Measurements from ENCODE around the gene POU2AF3.
"Not testable (repeated sequence)": the region's sequence is repeated elsewhere in the genome, so short reads cannot be mapped to it uniquely, and the experiment has no call there.

Gene POU2AF3, protein sequence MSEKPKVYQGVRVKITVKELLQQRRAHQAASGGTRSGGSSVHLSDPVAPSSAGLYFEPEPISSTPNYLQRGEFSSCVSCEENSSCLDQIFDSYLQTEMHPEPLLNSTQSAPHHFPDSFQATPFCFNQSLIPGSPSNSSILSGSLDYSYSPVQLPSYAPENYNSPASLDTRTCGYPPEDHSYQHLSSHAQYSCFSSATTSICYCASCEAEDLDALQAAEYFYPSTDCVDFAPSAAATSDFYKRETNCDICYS

DNA sequence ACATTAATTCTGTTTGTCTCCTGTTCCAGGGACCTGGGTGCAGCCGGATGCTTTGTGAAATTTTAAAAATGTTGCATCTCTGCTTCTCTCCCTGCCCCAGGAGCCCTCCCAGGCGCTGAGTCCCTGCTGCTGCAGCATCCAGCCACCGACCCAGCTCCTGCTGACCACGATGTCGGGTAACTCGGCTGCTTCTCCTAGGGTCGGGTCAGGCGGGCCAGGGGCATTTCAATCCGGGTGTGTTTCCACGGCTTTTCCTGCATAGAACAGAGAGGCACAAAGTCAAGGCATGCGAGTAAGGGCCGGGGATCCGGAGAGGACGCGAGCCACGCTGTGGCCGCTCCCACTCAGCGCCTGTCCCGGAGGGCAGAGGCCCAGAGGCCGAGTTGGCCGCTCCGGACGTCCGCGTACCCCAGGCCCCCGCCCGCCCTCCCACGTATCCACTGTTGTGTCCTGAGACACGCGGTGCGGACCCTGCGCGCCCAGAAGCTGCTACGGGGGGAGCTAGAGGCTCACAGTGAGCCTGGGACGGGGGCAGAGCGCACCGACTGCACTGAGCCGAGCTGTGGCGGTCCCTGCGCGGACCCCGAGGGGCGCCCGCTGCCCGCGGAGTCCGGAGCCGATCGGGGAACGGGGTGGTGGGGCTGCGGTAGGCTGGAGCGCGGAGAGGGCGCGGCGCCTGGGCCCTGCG, at the start of gene POU2AF3:
Gene POU2AF3, plus strand, starts transcription at position 134 of the 688 bp plus-strand sequence. Its CDS starts 36 bp downstream, at position 170.
- no peaks in the 10 kb centered on the region for H3K36me3 Mint-ChIP-seq
- no peak within 1 kb of the TSS for H3K27ac Mint-ChIP-seq
- no peak within 1 kb of the TSS for H3K4me3 Mint-ChIP-seq
- H3K9me3 Mint-ChIP-seq, result no peaks in the 10 kb centered on the region
- peak; percentile 4 for ATAC-seq
- no peak for DNase-seq (ENCODE audit: low spot score in 2 of 2)
- no peaks in the 10 kb centered on the region for H3K4me1 Mint-ChIP-seq

DNA sequence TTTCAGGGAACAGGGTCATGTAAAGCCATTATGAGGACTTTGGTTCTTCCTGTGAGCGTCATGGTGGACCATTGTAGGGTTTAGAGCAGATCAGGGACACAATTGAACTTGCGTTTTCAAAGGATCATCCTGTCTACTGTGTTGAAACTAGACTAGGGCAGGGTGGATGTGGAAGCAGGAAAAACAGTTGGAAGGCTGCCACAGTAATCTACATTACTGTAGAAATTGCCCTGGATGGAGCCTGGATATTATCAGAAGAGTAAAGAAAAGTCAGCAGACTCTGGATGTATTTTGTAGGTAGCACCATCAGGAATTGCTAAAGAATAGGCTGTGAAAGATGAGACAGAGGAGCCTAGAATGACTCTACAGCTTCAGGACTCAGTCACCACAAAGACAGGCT, 47.4 kb upstream of the POU2AF3 start:
- DNase-seq (ENCODE audit: low spot score in 2 of 2) (no peak), ATAC-seq (no peak)
- Mint-ChIP-seq H3K36me3 (no peaks in the 10 kb centered on the region), H3K9me3 (no peaks in the 10 kb centered on the region), H3K4me1 (no peaks in the 10 kb centered on the region), H3K27ac (no peak overlapping the region), H3K4me3 (no peak overlapping the region)

DNA sequence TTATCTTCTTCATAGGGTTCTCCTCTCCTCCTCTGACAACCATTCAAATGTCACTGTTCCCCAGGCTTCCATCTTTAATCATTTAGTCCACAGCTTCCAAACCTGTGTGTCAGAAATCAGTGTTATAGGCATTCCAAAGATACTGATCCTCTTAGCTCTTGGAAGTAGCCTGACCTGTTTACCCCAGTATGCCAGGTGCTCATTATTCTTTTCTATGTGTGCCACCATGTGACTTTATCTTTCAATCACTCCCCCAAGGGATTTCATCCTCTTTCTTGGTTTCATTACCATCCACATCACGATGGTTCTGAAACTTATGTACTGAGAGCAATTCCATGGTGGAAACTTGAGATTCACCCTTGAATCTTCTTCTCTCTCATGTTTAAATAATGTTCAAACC, 45.2 kb upstream of the POU2AF3 start:
- no peaks in the 10 kb centered on the region for H3K36me3 Mint-ChIP-seq
- no peak for ATAC-seq

DNA sequence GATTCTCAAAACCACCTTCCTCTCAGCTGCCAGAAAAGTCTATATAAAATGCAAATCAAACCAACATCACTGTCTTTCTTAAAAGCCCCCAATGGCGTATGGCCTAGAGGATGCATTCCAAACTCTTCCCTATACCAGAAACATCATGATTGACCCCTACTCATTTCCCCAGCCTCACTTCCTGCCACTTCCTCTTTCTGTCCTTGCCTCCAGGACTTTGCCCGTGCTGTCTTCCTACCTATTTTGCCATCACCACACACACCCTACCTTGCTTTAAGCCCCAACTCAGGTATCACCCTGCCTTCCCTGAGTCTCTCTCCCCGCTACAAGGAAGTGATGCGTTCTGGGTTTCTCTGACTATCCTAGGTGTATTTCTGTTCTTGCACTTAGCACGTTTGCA, 44.7 kb upstream of the POU2AF3 start:
- Mint-ChIP-seq H3K4me1 (no peaks in the 10 kb centered on the region), H3K4me3 (no peak overlapping the region)
- no peak for DNase-seq (ENCODE audit: low spot score in 2 of 2)

More for the DNA sequence above, 45.2 kb upstream of the POU2AF3 start:
- H3K27ac Mint-ChIP-seq, result no peak overlapping the region
- no peak overlapping the region for H3K4me3 Mint-ChIP-seq
- no peak for DNase-seq (ENCODE audit: low spot score in 2 of 2)
- H3K9me3 Mint-ChIP-seq, result no peaks in the 10 kb centered on the region
- no peaks in the 10 kb centered on the region for H3K4me1 Mint-ChIP-seq

DNA sequence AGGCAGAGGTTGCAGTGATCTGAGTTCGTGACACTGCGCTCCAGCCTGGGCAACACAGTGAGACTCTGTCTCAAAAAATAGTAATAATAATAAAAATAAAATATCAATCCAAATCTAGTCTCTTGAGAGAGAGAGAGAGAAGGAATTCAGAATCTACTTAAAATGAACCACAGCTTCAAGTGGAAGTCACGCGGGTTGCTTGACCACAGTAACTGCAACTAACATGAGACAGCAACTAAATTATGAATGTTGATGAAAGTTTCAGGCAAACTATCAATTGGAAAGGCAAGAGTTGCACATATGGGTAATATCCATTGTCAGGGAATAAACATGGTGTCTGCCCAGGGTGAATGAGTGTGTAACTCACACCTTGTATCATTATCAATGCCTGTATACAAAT, 40.3 kb upstream of the POU2AF3 start:
- no peaks in the 10 kb centered on the region for H3K9me3 Mint-ChIP-seq
- no peak overlapping the region for H3K4me3 Mint-ChIP-seq
- DNase-seq (ENCODE audit: low spot score in 2 of 2) (no peak), ATAC-seq (no peak)
- H3K36me3 Mint-ChIP-seq, result no peaks in the 10 kb centered on the region
- no peaks in the 10 kb centered on the region for H3K4me1 Mint-ChIP-seq
- no peak overlapping the region for H3K27ac Mint-ChIP-seq

More for the DNA sequence above, 44.7 kb upstream of the POU2AF3 start:
- no peaks in the 10 kb centered on the region for H3K36me3 Mint-ChIP-seq
- no peaks in the 10 kb centered on the region for H3K9me3 Mint-ChIP-seq
- no peak for ATAC-seq
- H3K27ac Mint-ChIP-seq, result no peak overlapping the region

DNA sequence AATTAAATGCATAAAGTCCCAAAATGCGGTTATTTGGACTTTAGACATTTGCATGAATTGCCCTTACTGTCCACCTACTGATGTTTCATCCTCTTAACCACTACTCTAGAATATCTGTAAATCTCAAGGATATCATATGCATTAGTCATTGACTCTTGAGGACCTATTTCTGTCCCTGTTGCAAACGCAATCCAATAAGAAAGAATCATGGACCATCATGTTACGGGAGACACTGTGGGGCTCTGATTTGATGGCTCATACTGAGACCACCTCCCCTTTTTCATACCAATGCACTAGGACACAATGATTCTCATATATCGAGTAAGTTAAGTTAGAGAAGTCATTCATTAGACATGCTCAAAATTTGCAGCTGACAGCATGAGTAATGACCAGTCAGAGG, 38.5 kb upstream of the POU2AF3 start:
- ATAC-seq (no peak), DNase-seq (ENCODE audit: low spot score in 2 of 2) (no peak)
- H3K4me1 Mint-ChIP-seq, result no peaks in the 10 kb centered on the region
- no peak overlapping the region for H3K4me3 Mint-ChIP-seq
- H3K9me3 Mint-ChIP-seq, result no peaks in the 10 kb centered on the region
- no peak overlapping the region for H3K27ac Mint-ChIP-seq
- no peaks in the 10 kb centered on the region for H3K36me3 Mint-ChIP-seq

DNA sequence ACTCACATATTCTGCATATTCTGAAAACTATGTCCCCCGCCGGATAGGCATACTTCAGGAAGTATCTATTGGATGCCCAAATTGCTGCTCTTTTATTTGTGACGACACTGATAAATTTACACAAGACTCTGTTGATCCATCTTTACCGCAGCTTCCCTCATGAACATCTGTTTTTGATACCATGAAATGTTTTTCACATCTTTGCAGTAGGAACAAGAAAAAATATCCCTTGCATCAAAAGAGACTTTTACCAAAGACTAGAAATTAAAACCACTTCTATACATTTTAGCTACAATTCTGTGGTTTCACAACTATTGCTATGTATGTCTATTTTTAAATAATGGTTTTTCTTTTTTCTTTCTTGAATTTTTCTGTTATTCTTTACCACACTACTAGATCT, 37.5 kb upstream of the POU2AF3 start:
- Mint-ChIP-seq H3K4me1 (no peaks in the 10 kb centered on the region), H3K27ac (no peak overlapping the region)

DNA sequence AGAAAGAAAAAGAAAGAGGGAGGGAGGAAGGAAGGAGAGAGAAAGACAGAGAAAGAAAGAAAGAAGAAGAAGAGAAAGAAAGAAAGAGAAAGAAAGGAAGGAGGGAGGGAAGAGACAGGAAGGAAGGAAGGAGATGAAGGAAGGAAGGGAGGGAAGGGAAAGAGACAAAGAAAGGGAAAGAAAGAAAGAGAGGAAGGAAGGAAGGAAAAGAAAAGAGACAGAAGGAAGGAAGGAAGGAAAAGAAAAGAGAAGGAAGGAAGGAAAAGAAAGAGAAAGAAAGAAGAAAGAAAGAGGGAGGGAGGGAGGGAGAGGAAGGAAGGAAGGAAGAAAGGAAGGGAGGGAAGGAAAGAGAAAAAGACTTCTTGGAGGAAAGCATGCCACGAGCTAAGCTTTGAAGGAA, 33.7 kb upstream of the POU2AF3 start:
- DNase-seq (ENCODE audit: low spot score in 2 of 2), result no peak
- Mint-ChIP-seq H3K4me1 (no peaks in the 10 kb centered on the region), H3K4me3 (no peak overlapping the region), H3K27ac (no peak overlapping the region), H3K36me3 (no peaks in the 10 kb centered on the region), H3K9me3 (no peaks in the 10 kb centered on the region)
- no peak for ATAC-seq

More for the DNA sequence above, 37.5 kb upstream of the POU2AF3 start:
- no peak for ATAC-seq
- Mint-ChIP-seq H3K9me3 (no peaks in the 10 kb centered on the region), H3K36me3 (no peaks in the 10 kb centered on the region), H3K4me3 (no peak overlapping the region)
- DNase-seq (ENCODE audit: low spot score in 2 of 2), result no peak

DNA sequence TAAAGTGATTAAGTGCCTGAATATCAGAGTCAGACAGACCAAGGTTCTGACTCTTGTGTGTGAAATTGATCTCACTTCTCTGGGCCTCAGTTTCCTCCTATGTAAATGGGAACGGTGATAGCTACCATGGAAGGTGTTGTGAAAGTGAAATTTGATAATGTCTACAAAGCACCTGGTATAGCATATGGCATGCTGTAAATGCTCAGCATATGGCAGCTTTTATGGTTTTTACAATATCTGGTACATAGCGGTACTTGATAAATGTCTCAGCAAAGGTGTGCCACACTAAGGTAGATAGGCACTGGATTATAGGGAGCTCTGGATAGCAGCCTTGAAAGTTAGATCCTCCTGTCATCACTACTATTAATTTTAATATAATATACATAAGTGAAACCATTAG, 32.9 kb upstream of the POU2AF3 start:
- no peaks in the 10 kb centered on the region for H3K36me3 Mint-ChIP-seq
- no peak overlapping the region for H3K4me3 Mint-ChIP-seq
- H3K27ac Mint-ChIP-seq, result no peak overlapping the region
- no peak for ATAC-seq
- no peaks in the 10 kb centered on the region for H3K4me1 Mint-ChIP-seq
- no peak for DNase-seq (ENCODE audit: low spot score in 2 of 2)
- no peaks in the 10 kb centered on the region for H3K9me3 Mint-ChIP-seq

DNA sequence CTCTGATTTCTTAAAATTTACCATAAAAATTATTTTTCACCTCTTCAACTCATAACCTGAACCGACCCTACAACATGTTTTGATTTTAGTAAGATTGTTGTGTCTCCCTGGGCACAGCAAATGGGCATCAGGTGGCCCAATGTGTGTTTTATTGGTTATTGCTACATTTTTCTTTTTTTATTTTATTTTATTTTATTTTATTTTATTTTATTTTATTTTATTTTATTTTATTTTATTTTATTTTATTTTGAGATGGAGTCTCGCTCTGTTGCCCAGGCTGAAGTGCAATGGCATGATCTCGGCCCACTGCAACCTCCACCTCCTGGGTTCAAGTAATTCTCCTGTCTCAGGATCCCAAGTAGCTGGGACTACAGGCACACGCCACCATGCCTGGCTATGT, 30.0 kb upstream of the POU2AF3 start:
- H3K27ac Mint-ChIP-seq; H3K4me3 Mint-ChIP-seq; H3K4me1 Mint-ChIP-seq; ATAC-seq; H3K9me3 Mint-ChIP-seq; H3K36me3 Mint-ChIP-seq; DNase-seq (ENCODE audit: low spot score in 2 of 2): not testable (repeated sequence)

DNA sequence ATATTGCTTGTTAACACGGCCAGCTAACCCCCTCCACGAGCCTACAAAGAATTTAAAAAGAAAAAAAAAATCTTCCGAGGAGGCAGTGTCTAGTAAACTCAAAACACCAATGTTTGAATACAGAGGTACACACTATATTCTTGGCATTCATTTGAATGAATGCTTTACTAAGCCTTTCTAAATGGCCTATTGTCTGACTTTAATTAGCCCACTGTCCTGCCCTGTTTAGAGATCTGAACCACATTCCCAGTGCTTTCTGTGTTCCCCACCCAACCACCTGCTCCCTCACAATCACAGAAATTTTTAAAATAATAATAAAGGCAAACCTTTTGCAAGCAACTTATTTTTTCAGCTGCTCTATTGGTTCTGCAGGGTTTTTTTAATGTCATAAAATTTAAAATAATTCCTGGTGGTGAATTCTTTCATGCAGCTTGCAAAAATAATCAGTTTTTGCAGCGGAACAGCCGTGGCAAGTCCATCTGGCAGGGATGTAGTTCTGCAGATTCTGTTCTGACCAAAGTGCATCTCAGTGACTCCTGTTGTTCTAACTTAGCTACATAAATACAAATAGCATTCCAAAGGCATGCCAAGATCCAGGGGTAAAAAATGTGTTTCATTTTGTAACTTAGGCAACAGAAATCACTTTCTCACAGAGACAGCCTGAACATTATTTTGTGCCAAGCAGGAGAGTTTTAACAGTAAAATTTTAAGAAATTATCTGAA, 29.0 kb upstream of the POU2AF3 start:
- H3K4me3 Mint-ChIP-seq, result no peak overlapping the region
- no peaks in the 10 kb centered on the region for H3K4me1 Mint-ChIP-seq
- H3K9me3 Mint-ChIP-seq, result no peaks in the 10 kb centered on the region
- DNase-seq (ENCODE audit: low spot score in 2 of 2), result no peak
- no peak overlapping the region for H3K27ac Mint-ChIP-seq
- ATAC-seq, result no peak
- H3K36me3 Mint-ChIP-seq, result no peaks in the 10 kb centered on the region

DNA sequence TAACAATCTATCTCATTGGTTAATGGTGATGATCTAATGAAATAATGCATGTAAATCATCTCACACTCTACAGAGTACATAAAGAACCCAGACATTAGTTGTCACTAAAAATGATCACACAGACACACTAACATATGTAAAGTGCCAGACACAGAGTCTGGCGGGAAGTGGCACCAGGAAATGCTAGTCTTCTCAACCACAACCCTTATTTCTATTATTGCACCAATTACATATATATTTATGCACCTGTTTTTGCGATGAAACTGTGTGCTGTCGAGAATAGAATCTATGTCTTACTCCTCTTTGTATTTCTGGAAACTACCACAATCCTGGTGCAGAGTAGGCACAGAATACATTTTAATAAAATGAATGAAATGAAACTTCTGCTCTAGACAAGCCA, 25.9 kb upstream of the POU2AF3 start:
- no peak for ATAC-seq
- H3K36me3 Mint-ChIP-seq, result no peaks in the 10 kb centered on the region

DNA sequence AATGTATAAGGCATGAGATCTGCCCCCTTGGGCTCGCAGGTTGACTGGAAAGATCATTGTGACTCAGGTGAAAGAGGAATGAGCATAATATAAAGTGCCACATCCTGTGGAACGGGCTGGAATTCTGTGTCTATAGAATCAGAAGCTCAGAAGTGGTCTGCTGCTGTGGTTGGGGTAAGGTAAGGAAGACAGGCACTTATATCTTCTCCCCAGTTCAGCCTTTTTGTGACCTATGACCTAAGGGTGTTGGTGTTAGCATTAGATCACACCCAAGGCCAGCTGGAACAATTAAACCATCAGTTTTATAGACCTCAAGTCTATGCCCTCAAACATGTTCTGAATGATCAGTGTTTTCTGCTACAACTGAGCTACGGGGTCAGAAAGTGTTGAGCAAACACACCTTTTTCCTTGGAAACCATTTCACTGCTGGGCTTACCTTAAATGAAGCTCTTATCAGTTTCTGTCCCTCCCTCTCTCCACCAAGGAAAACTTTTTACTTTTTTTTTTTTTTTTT, 15.7 kb upstream of the POU2AF3 start:
- no peak for ATAC-seq
- no peaks in the 10 kb centered on the region for H3K36me3 Mint-ChIP-seq
- H3K4me1 Mint-ChIP-seq, result no peaks in the 10 kb centered on the region
- H3K27ac Mint-ChIP-seq, result no peak overlapping the region
- no peak overlapping the region for H3K4me3 Mint-ChIP-seq
- no peak for DNase-seq (ENCODE audit: low spot score in 2 of 2)
- H3K9me3 Mint-ChIP-seq, result no peaks in the 10 kb centered on the region

More for the DNA sequence above, 25.9 kb upstream of the POU2AF3 start:
- Mint-ChIP-seq H3K4me1 (no peaks in the 10 kb centered on the region), H3K4me3 (no peak overlapping the region), H3K27ac (no peak overlapping the region), H3K9me3 (no peaks in the 10 kb centered on the region)
- no peak for DNase-seq (ENCODE audit: low spot score in 2 of 2)

DNA sequence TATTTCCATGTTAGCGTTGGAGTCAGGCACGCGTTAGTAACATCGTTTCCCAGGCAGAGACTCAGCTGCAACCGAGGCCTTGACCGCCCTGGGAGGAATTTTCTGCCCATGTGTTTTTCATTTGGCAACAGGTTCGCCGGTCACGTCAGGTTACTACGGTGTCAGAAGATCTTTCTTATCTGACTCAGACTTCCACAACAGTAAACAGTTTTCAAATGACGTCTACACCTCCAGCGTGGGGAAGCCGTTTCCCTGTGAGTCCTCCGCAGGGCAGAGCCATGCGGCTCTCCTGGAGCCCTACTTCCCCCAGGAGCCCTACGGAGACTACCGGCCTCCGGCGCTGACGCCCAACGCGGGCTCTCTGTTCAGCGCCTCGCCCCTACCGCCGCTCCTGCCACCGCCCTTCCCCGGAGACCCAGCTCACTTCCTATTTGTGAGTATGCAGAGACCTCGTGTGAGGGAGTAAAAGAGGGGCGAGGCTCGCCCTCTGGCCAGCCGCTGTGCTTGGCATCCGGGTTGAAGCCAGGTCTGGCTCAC, 14.3 kb upstream of the POU2AF3 start:
- no peaks in the 10 kb centered on the region for H3K36me3 Mint-ChIP-seq
- no peak for ATAC-seq
- no peak overlapping the region for H3K27ac Mint-ChIP-seq
- H3K4me3 Mint-ChIP-seq, result no peak overlapping the region
- H3K4me1 Mint-ChIP-seq, result no peaks in the 10 kb centered on the region
- DNase-seq (ENCODE audit: low spot score in 2 of 2), result no peak
- H3K9me3 Mint-ChIP-seq, result no peaks in the 10 kb centered on the region

DNA sequence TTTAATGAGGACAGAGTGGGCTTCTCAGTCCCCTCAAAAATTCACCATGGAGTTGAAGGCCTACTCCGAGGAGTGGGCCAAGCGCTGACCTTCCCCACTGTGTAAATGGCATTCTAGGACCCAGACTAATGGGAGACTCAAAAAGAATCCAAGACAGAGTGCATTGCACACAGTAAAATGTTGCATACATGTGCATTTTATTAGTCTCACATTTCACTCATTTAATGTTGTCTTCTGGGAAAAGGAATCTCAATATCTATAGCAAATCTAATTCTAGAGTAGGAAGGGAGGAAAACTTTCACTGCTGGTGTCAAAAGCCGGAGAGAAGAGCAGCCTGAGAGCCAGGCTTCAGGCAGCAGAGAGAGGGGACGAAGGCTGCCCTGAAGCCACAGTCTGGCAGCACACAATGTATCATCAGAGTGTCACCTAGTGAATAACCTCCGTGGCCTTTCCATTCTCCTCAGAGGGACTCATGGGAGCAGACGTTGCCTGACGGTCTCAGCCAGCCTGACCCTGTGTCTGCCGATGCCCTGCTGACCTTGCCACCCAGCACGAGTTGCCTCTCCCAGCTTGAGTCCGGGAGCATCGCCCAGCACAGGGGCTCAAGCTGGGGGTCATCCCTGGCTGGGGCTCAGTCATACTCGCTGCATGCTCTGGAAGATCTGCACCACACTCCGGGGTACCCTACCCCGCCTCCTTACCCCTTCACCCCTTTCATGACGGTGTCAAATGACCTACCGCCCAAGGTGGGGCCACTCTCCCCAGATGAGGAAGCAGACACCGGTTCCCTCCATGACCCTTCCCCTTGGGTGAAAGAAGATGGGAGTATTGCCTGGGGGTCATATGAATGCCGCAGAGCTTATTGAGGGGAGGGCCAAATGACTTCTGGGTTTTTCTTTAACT, 12.9 kb upstream of the POU2AF3 start:
- Mint-ChIP-seq H3K4me1 (no peaks in the 10 kb centered on the region), H3K27ac (no peak overlapping the region), H3K4me3 (no peak overlapping the region), H3K36me3 (no peaks in the 10 kb centered on the region), H3K9me3 (no peaks in the 10 kb centered on the region)
- ATAC-seq (no peak), DNase-seq (ENCODE audit: low spot score in 2 of 2) (no peak)
